ENCODE results near the gene JAZF1. TPM values are rescaled to one million over a fixed set of nuclear protein-coding genes. Genes with fewer than 3 reads are reported as not detected.

The JAZF1 gene
- total and polyA plus RNA-seq, 9 donors = 10.4 to 36.0 (median 19.9) TPM

DNA sequence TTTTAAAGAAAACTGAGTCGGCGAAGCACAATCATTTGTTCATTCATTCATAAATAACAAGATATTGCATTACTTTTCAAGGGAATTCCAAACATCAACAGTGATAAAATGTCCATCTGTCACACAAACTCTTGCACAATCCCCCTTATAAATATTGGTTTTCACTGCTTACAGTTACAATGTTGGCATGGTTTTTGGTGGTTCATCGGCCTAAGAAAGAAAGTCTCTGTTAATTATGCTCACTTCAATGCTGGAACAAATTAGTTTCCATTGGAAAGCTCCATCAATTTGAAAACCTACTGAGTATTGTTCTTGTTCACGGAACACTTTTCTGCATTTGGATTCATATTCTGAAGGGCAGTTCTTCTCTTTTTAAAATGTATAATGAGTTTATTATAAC is 188.5 kb downstream of the JAZF1 start:
- DNase-seq = no peak
- TF ChIP-seq CTCF (IDR thresholded peaks at IDR 0.05) (no peak), EP300 (IDR thresholded peaks at IDR 0.05) (no peak), POLR2A (IDR thresholded peaks at IDR 0.05) (no peak)
- WGBS, 3 donors = 27 to 40% (median 33%) methylated on average over 4 of the region's 4 CpGs
- no peaks in the 10 kb centered on the region for H3K36me3 ChIP-seq
- H3K9me3 ChIP-seq = no peaks in the 10 kb centered on the region
- H3K27ac ChIP-seq = no peak overlapping the region
- H3K4me1 ChIP-seq (ENCODE audit: insufficient read depth) = peaks cover 2% of the 10 kb centered on the region
- H3K27me3 ChIP-seq = no peaks in the 10 kb centered on the region
- no peak overlapping the region for H3K4me3 ChIP-seq
- intact Hi-C loops (cut with DNase I) = no loop called here

DNA sequence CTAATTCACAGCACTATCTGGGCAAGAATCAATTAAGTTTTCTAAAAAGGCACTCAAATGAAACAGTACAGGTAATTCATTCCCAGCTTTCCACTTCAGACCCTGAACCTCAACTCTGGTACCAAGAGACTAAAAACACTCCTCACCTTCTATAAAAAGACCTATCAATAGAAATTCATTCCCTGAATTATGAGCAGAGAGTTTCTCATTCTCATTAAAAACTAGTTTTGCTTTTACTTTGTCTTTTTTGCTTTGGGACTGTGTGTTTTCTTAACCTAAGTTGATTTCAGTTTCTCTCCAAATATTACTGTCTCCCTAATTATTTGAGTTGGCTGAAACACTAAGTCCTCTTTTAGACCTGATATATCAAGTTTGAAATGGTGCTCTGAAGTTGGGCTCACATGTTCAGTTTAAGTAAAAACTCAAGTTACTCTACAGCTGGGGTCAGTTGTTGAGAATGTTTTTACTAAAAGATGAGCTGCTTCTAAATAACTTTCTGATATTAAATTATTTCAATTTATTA is 189.5 kb downstream of the JAZF1 start:
- DNase-seq = no peak
- no peak overlapping the region for H3K27ac ChIP-seq
- no peaks in the 10 kb centered on the region for H3K27me3 ChIP-seq
- peaks cover 2% of the 10 kb centered on the region for H3K4me1 ChIP-seq (ENCODE audit: insufficient read depth)
- TF ChIP-seq POLR2A (IDR thresholded peaks at IDR 0.05) = no peak
- TF ChIP-seq EP300 (IDR thresholded peaks at IDR 0.05) = no peak
- TF ChIP-seq CTCF (IDR thresholded peaks at IDR 0.05) = no peak
- H3K4me3 ChIP-seq = no peak overlapping the region
- no peaks in the 10 kb centered on the region for H3K9me3 ChIP-seq
- no peaks in the 10 kb centered on the region for H3K36me3 ChIP-seq
- intact Hi-C loops (cut with DNase I) = no loop called here

DNA sequence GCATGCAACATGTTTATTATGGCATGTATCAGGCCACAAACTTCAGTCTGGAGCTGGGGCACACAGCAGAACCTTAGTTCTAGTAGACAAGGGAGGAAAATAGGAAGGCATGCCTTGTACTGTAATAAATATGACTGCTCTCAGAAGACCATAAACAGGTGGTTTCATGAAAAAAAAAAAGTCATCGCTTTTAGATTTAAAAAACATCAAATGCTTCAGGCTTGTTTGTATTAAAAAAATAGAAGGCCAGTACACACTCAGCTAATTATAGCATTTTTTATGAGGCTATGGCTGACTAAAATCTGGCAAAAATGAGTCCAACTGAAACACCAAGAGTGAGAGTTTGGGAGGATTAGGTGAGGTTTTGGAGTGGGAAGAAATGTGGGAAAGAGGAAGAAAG is 204.1 kb downstream of the JAZF1 start:
- Histone ChIP-seq H3K9me3 (no peaks in the 10 kb centered on the region), H3K36me3 (no peaks in the 10 kb centered on the region), H3K4me1 (ENCODE audit: insufficient read depth) (no peaks in the 10 kb centered on the region), H3K27ac (no peak overlapping the region), H3K27me3 (no peaks in the 10 kb centered on the region), H3K4me3 (no peak overlapping the region)
- no peak for TF ChIP-seq EP300 (IDR thresholded peaks at IDR 0.05)
- TF ChIP-seq CTCF (IDR thresholded peaks at IDR 0.05) = no peak
- TF ChIP-seq POLR2A (IDR thresholded peaks at IDR 0.05) = no peak
- 55 to 77% (median 60%) methylated on average over 1 of the region's 1 CpG for WGBS, 3 donors
- intact Hi-C loops (cut with DNase I) = loop anchor here in 1 of 4 donors (10.0 kb wide), 1 partner anchor 878 kb away; no protein-coding TSS in a partner anchor
- DNase-seq = no peak

DNA sequence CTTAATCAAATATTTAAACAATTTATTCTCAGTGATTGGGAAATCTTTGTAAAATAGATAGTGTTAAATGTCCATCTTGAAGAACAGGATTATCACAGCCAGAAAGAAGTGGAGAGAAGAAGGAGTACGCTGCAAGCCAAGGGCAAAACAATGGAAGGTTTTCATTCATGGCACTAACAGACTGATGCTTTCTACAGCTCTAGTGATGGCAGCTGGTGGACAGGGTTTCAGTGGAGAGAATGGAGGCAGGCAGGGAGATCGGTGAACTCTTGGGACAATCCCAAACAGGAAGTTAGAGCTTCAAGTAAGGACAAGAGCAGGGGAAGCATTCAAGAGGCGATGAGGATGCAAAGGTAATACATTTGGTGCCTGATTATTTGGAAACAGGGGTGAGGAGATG is 207.0 kb downstream of the JAZF1 start:
- WGBS, 3 donors = 93 to 98% (median 94%) methylated on average over 3 of the region's 3 CpGs
- TF ChIP-seq CTCF (IDR thresholded peaks at IDR 0.05) = no peak
- TF ChIP-seq POLR2A (IDR thresholded peaks at IDR 0.05) = no peak
- no peak for TF ChIP-seq EP300 (IDR thresholded peaks at IDR 0.05)
- Histone ChIP-seq H3K4me1 (ENCODE audit: insufficient read depth) (no peaks in the 10 kb centered on the region), H3K4me3 (no peak overlapping the region), H3K27me3 (no peaks in the 10 kb centered on the region), H3K27ac (no peak overlapping the region), H3K36me3 (no peaks in the 10 kb centered on the region), H3K9me3 (no peaks in the 10 kb centered on the region)
- no peak for DNase-seq
- intact Hi-C loops (cut with DNase I) = loop anchor here in 1 of 4 donors (10.0 kb wide), 1 partner anchor 881 kb away; no protein-coding TSS in a partner anchor
